B cell (primary cell): ENCODE results near the gene TMOD3. TPM values are rescaled to one million over a fixed set of nuclear protein-coding genes. Genes with fewer than 3 reads are reported as not detected.

Source experiments
- ATAC-seq: fragments of 200-7000 bp; cut with Tn5 transposase; one replicate; pipeline ENCODE4 v1.10.0; 2021; ENCODE audit warnings: low read depth, mild to moderate bottlenecking, moderate number of reproducible peaks, moderate library complexity
- CTCF ChIA-PET: fragments of 350-600 bp; sonication (Branson Sonifier 250); formaldehyde crosslinking; loops from one replicate; lab custom pipeline; 2021; ENCODE audit warnings: antibody characterized with exemption, inconsistent platforms; lab: Charles Lee
- POLR2A ChIA-PET: fragments of 350-600 bp; sonication (Branson Sonifier 250); formaldehyde crosslinking; loops from one replicate; lab custom pipeline; 2021; ENCODE audit warnings: antibody characterized with exemption; lab: Charles Lee
- DNase-seq: peaks from one replicate; pipeline ENCODE4 v3.0.0; 2013
- H2AFZ ChIP-seq: 2 replicates; pipeline ENCODE4 v1.6.1; 2012; ENCODE audit warnings: mild to moderate bottlenecking, low read depth, low read length; ENCODE audit not compliant: insufficient read depth, poor library complexity, severe bottlenecking
- H3K27ac ChIP-seq, 2 donors: 1 replicate in 1 of 2; 2 replicates in 1 of 2; pipeline ENCODE4 v1.5.1; 2012 to 2013; ENCODE audit warnings: low read length in 2 of 2, mild to moderate bottlenecking in 2 of 2, moderate library complexity in 1 of 2
- H3K27me3 ChIP-seq, 4 experiments: fragments of 200-600 bp in 1 of 4; sonication (generic) in 1 of 4; replicated peaks in 1 of 4; 1 replicate in 2 of 4; 2 replicates in 2 of 4; pipeline versions ENCODE4 v1.6.1 to v1.7.0; 2013 to 2016; ENCODE audit warnings: low read length in 3 of 4, mild to moderate bottlenecking in 2 of 4, mixed read lengths in 1 of 4, moderate library complexity in 1 of 4; ENCODE audit not compliant: insufficient read depth in 4 of 4, control insufficient read depth in 3 of 4; ENCODE audit errors: control extremely low read depth in 1 of 4
- H3K36me3 ChIP-seq, 2 experiments: replicated peaks in 1 of 2; 1 replicate in 1 of 2; 2 replicates in 1 of 2; pipeline versions ENCODE4 v1.6.1 to v1.7.1; 2013; ENCODE audit warnings: low read length in 1 of 2; ENCODE audit not compliant: insufficient read depth in 2 of 2, control insufficient read depth in 1 of 2; ENCODE audit errors: control extremely low read depth in 1 of 2, extremely low read depth in 1 of 2
- H3K4me1 ChIP-seq, 2 donors: fragments of 200-600 bp in 1 of 2; sonication (generic) in 1 of 2; 1 replicate in 1 of 2; 2 replicates in 1 of 2; pipeline versions ENCODE4 v1.5.1 to v1.6.1; 2013 to 2017; ENCODE audit warnings: low read length in 2 of 2; ENCODE audit not compliant: control insufficient read depth in 2 of 2, insufficient read depth in 2 of 2
- H3K4me2 ChIP-seq: replicated peaks from 2 replicates; pipeline ENCODE3; 2012; ENCODE audit warnings: mild to moderate bottlenecking, low read depth, low read length; ENCODE audit not compliant: poor library complexity, severe bottlenecking
- H3K4me3 ChIP-seq, 5 experiments: fragments of 200-600 bp in 1 of 5; sonication (generic) in 1 of 5; 1 replicate in 3 of 5; 2 replicates in 2 of 5; pipeline versions ENCODE4 v1.5.1 to v1.7.0; 2011 to 2016; ENCODE audit warnings: low read length in 4 of 5, mild to moderate bottlenecking in 4 of 5, low read depth in 2 of 5, control low read depth in 1 of 5, moderate library complexity in 1 of 5; ENCODE audit not compliant: insufficient read depth in 1 of 5; ENCODE audit errors: control extremely low read depth in 1 of 5, extremely low read depth in 1 of 5
- H3K79me2 ChIP-seq: fragments of 200-600 bp; sonication (generic); one replicate; pipeline ENCODE4 v1.6.0; 2016; ENCODE audit warnings: low read length; ENCODE audit not compliant: control insufficient read depth, insufficient read depth
- H3K9ac ChIP-seq: fragments of 200-600 bp; sonication (generic); 2 replicates; pipeline ENCODE4 v1.6.1; 2017; ENCODE audit warnings: mild to moderate bottlenecking, low read length, moderate library complexity
- H3K9me3 ChIP-seq, 3 donors: one replicate each; pipeline versions ENCODE4 v1.6.1 to v1.7.1; 2013; ENCODE audit warnings: low read length in 2 of 3; ENCODE audit not compliant: control insufficient read depth in 2 of 3, insufficient read depth in 1 of 3; ENCODE audit errors: control extremely low read depth in 1 of 3
- H4K20me1 ChIP-seq: 2 replicates; pipeline ENCODE4 v1.6.0; 2012; ENCODE audit warnings: mild to moderate bottlenecking, low read length; ENCODE audit not compliant: insufficient read depth, control insufficient read depth, poor library complexity, severe bottlenecking
- H3K27ac Mint-ChIP-seq: one replicate; pipeline ENCODE4 v1.8.0; 2021; ENCODE audit warnings: mixed read lengths
- H3K27me3 Mint-ChIP-seq: one replicate; pipeline ENCODE4 v1.8.0; 2021; ENCODE audit warnings: mixed read lengths
- H3K4me1 Mint-ChIP-seq: one replicate; pipeline ENCODE4 v1.8.0; 2021; ENCODE audit warnings: mixed read lengths
- H3K4me3 Mint-ChIP-seq: one replicate; pipeline ENCODE4 v1.8.0; 2021; ENCODE audit warnings: mixed read lengths
- H3K9me3 Mint-ChIP-seq: one replicate; pipeline ENCODE4 v1.8.0; 2022; ENCODE audit warnings: mixed read lengths; ENCODE audit not compliant: insufficient read depth
- EZH2 ChIP-seq: IDR thresholded peaks from 2 replicates; pipeline ENCODE4 v1.6.1; 2012; ENCODE audit warnings: borderline replicate concordance, low read depth, mild to moderate bottlenecking, moderate library complexity, low read length; ENCODE audit not compliant: insufficient read depth, poor library complexity, severe bottlenecking
- WGBS: methylation state at CpG from one replicate; pipeline ENCODE4 v1.1.5; 2013; ENCODE audit warnings: missing lambda C conversion rate; ENCODE audit not compliant: insufficient coverage; 5-methylcytosine and 5-hydroxymethylcytosine counted together
- intact Hi-C: fragments of 100-400 bp; cut with micrococcal nuclease; formaldehyde crosslinking; loops from one replicate; pipeline ENCODE4 v1.10.0; 2022
- polyA plus RNA-seq: library from polyadenylated mRNA; depleted of rRNA; stranded (reverse); fragments of >200 nt; gene quantifications from 2 replicates; pipeline ENCODE4 v1.2.3, GENCODE V29; 2012
- total RNA-seq, 2 donors: library from RNA; stranded (reverse); fragments of 120-200 nt in 1 of 2; gene quantifications; 1 replicate in 1 of 2; 2 replicates in 1 of 2; pipeline versions ENCODE4 v1.2.3 to v1.2.4, GENCODE V29; 2013 to 2022
- TF ChIP-seq, protein P1 (sequence below): fragments of 200-600 bp; IDR thresholded peaks from one replicate; pipeline ENCODE4 v1.8.0; 2022; ENCODE audit warnings: antibody characterized with exemption, mild to moderate bottlenecking

Gene TMOD3
- total and polyA plus RNA-seq, 2 donors (not counting 1 experiment from before 2014, with no cell fraction given), result 7.2 to 52.1 TPM

DNA sequence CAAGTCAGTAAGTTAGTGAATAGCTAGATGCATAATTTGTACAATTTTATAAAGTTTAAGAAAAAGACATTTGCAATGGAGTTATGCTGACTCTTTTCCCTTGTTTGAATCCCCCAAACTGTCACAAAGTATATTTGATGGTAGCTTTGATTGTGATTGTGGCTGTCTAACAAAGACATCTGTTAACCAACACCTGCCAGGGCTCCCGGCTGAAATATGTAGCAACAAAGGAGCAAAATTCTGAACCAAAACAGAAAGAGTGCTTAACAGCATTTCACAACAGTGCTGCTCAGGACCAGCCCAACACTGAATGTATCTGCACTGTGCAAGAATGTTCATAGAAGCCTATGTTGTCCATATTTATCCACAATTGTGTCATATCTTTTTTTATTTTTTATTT lies 102.7 kb downstream of the TMOD3 start:
- TF ChIP-seq, protein P1, sequence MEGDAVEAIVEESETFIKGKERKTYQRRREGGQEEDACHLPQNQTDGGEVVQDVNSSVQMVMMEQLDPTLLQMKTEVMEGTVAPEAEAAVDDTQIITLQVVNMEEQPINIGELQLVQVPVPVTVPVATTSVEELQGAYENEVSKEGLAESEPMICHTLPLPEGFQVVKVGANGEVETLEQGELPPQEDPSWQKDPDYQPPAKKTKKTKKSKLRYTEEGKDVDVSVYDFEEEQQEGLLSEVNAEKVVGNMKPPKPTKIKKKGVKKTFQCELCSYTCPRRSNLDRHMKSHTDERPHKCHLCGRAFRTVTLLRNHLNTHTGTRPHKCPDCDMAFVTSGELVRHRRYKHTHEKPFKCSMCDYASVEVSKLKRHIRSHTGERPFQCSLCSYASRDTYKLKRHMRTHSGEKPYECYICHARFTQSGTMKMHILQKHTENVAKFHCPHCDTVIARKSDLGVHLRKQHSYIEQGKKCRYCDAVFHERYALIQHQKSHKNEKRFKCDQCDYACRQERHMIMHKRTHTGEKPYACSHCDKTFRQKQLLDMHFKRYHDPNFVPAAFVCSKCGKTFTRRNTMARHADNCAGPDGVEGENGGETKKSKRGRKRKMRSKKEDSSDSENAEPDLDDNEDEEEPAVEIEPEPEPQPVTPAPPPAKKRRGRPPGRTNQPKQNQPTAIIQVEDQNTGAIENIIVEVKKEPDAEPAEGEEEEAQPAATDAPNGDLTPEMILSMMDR, result no peak
- TF ChIP-seq EZH2, result no peak
- Histone ChIP-seq H3K9me3 (no peaks in the 10 kb centered on the region), H4K20me1 (no peaks in the 10 kb centered on the region), H3K27ac (no peak overlapping the region), H3K4me1 (peaks cover 16 to 21% of the 10 kb centered on the region in 2 donors), H3K27me3 (no peaks in the 10 kb centered on the region), H3K9ac (no peak overlapping the region), H3K4me3 (no peak overlapping the region), H3K79me2 (no peaks in the 10 kb centered on the region), H2AFZ (no peak overlapping the region), H3K36me3 (peaks cover 6 to 16% of the 10 kb centered on the region in 2 experiments), H3K4me2 (no peak overlapping the region)
- ChIA-PET POLR2A (interaction anchor here (0.6 kb wide), 1 partner anchor 385 kb away, joined by 3 read pairs; no protein-coding TSS in a partner anchor), CTCF (interaction anchor here (1.5 kb wide), 1 partner anchor 9 kb away, joined by 4 read pairs; no protein-coding TSS in a partner anchor)
- H3K27me3 Mint-ChIP-seq, result no peaks in the 10 kb centered on the region
- no peak overlapping the region for H3K4me3 Mint-ChIP-seq
- intact Hi-C loops, result no loop called here
- no peaks in the 10 kb centered on the region for H3K9me3 Mint-ChIP-seq
- H3K4me1 Mint-ChIP-seq, result peaks cover 27% of the 10 kb centered on the region
- DNase-seq, result no peak
- no peak for ATAC-seq
- H3K27ac Mint-ChIP-seq, result no peak overlapping the region
- no CpG with 5 or more reads among the region's 1 CpG for WGBS

DNA sequence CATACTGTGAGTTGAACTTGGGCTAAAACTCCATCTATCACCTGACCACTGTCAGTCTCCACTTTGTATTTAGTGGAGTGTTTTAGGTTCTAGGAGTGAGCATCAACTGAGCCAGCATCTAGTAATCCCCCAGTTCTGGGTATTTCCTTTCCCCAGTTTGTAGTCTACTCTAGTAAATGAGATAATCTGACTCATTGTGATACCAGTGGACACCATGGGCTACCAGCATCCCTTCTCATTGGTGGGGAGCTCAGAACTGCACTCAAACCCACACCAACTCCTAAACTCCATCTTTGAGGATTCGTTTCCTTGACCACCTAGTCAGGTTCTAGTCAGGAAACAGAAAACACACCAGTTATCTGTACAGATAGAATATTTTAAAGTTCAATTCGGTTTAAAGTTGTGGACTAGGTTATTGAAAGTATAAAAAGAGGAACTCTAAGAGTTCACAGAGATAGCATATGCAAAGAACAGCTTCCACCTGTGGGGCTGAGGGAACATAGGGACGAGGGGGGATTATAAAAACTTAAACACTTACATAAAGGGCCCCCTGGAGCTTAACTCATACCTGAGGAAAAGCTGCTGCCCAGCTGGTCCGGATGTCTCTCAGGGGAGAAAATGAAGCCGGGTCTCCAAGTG lies 106.1 kb downstream of the TMOD3 start:
- Histone ChIP-seq H3K27ac (peak overlapping the region in 1 of 2 donors; percentile 64), H3K36me3 (peaks cover 7 to 33% of the 10 kb centered on the region in 2 experiments), H2AFZ (no peak overlapping the region), H4K20me1 (no peaks in the 10 kb centered on the region), H3K27me3 (no peaks in the 10 kb centered on the region), H3K4me2 (peak overlapping the region; percentile 51), H3K4me3 (no peak overlapping the region), H3K79me2 (no peaks in the 10 kb centered on the region), H3K4me1 (peaks cover 16 to 21% of the 10 kb centered on the region in 2 donors), H3K9ac (peak overlapping the region; percentile 10), H3K9me3 (no peaks in the 10 kb centered on the region)
- intact Hi-C loops, result no loop called here
- peak; percentile 76 for ATAC-seq
- ChIA-PET POLR2A (no interaction called here), CTCF (interaction anchor here (0.6 to 1.3 kb wide), 4 partner anchors 31 to 286 kb away, joined by 3 to 4 read pairs (median 3); no protein-coding TSS in a partner anchor)
- peak; percentile 52 for DNase-seq
- peaks cover 27% of the 10 kb centered on the region for H3K4me1 Mint-ChIP-seq
- TF ChIP-seq, protein P1, result no peak
- TF ChIP-seq EZH2, result no peak
- peak overlapping the region; percentile 54 for H3K4me3 Mint-ChIP-seq
- no peaks in the 10 kb centered on the region for H3K9me3 Mint-ChIP-seq
- H3K27ac Mint-ChIP-seq, result peak overlapping the region; percentile 80
- H3K27me3 Mint-ChIP-seq, result no peaks in the 10 kb centered on the region
- 50% methylated on average over 1 of the region's 5 CpGs for WGBS
